Fibroblast of pulmonary artery (primary cell): ENCODE data around the gene ULBP3.
"Not testable (repeated sequence)": the region's sequence is repeated elsewhere in the genome, so short reads cannot be mapped to it uniquely, and the experiment has no call there.

Experiments used
- DNase-seq: peaks from one replicate; pipeline ENCODE4 v3.0.0-alpha.2; 2010; ENCODE audit warnings: low read depth
- H3K4me3 ChIP-seq: replicated peaks from 2 replicates; pipeline ENCODE4 v1.5.1; 2011; ENCODE audit warnings: low read depth, mild to moderate bottlenecking, control low read depth, low read length, moderate library complexity
- CTCF ChIP-seq: IDR thresholded peaks from 2 replicates; pipeline ENCODE4 v1.5.1; 2011; ENCODE audit warnings: mild to moderate bottlenecking, control low read depth, low read length, inconsistent platforms; ENCODE audit errors: missing control alignments

Gene ULBP3

GRCh38 chr6:150027806-150028565 lies 40.9 kb downstream of the ULBP3 start:
- DNase-seq, result no peak
- no peak for TF ChIP-seq CTCF
- no peak overlapping the region for H3K4me3 ChIP-seq

GRCh38 chr6:150026976-150027805 lies 41.7 kb downstream of the ULBP3 start:
- H3K4me3 ChIP-seq, result no peak overlapping the region
- no peak for TF ChIP-seq CTCF
- DNase-seq, result no peak

- no peak for TF ChIP-seq CTCF
- H3K4me3 ChIP-seq, result peak within 1 kb of the TSS; percentile 37
- DNase-seq, result peak; percentile 52
Measured at GRCh38 chr6:150025201-150025917, 43.6 kb downstream of the ULBP3 start, which contains the start of gene RAET1L. Gene RAET1L, minus strand, starts transcription at chr6:150025532. Its CDS starts 61 bp downstream, at chr6:150025471.

- TF ChIP-seq CTCF, result no peak
- DNase-seq, result no peak
- H3K4me3 ChIP-seq, result no peak overlapping the region
Measured at GRCh38 chr6:150024646-150025155, 44.2 kb downstream of the ULBP3 start.

- DNase-seq, H3K4me3 ChIP-seq: not testable (repeated sequence)
Measured at GRCh38 chr6:150024021-150024420, 44.9 kb downstream of the ULBP3 start.

- not testable (repeated sequence) for H3K4me3 ChIP-seq, DNase-seq
Measured at GRCh38 chr6:150021870-150022269, 47.1 kb downstream of the ULBP3 start.

GRCh38 chr6:150018846-150019580 lies 49.9 kb downstream of the ULBP3 start:
- TF ChIP-seq CTCF, result no peak
- no peak overlapping the region for H3K4me3 ChIP-seq
- no peak for DNase-seq

- DNase-seq, H3K4me3 ChIP-seq: not testable (repeated sequence)
Measured at GRCh38 chr6:150017186-150017521, 51.8 kb downstream of the ULBP3 start.
